Spleen (tissue), 7 donors: ENCODE data around the gene PYGO1.

Source experiments
- POLR2AphosphoS5 ChIP-seq, 3 donors: sonication (generic); formaldehyde crosslinking; IDR thresholded peaks; one replicate each; pipeline ENCODE4 v1.5.1; 2017; ENCODE audit warnings: antibody characterized with exemption in 3 of 3
- TF ChIP-seq, protein P1 (sequence below), 11 experiments: fragments of 200-600 bp in 7 of 11; fragments of 450-650 bp in 4 of 11; sonication (generic) in 4 of 11; IDR thresholded peaks in 8 of 11; conservative IDR thresholded peaks in 3 of 11; 1 replicate in 7 of 11; 2 replicates in 4 of 11; pipeline versions ENCODE4 v1.4.0 to v1.8.0; 2016 to 2021; ENCODE audit warnings: antibody characterized with exemption in 11 of 11, inconsistent platforms in 4 of 11, mild to moderate bottlenecking in 1 of 11
- donor health status: DM: no; HTN: no; CAD: no; lungs with moderate emphysema.
- donor health status: DM: no; HTN: no; CAD: no.
- donor health status: DM: no; HTN: no; CAD: no.

DNA sequence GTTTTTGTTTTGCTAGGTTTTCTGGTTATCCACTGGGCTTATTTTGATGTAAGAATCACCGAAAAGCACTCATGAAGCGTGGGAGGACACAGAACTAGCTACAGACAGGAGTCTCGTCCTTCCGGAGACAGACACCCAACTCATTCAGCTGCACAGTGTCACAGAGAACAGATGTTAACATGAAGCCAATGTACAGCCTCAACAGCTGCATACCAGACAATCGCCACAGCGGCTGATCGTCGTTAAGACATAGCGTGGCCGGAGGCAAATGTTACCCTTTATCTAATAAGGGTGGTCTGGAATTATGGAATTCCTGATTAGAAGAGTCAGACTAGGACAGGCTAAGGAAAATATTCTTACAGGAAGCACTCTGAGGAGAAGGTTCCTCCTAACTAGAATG is 1.1 kb upstream of the PYGO1 start:
- TF ChIP-seq, protein P1, sequence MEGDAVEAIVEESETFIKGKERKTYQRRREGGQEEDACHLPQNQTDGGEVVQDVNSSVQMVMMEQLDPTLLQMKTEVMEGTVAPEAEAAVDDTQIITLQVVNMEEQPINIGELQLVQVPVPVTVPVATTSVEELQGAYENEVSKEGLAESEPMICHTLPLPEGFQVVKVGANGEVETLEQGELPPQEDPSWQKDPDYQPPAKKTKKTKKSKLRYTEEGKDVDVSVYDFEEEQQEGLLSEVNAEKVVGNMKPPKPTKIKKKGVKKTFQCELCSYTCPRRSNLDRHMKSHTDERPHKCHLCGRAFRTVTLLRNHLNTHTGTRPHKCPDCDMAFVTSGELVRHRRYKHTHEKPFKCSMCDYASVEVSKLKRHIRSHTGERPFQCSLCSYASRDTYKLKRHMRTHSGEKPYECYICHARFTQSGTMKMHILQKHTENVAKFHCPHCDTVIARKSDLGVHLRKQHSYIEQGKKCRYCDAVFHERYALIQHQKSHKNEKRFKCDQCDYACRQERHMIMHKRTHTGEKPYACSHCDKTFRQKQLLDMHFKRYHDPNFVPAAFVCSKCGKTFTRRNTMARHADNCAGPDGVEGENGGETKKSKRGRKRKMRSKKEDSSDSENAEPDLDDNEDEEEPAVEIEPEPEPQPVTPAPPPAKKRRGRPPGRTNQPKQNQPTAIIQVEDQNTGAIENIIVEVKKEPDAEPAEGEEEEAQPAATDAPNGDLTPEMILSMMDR (IDR thresholded peaks at IDR 0.05 in 8 of 11, conservative IDR thresholded peaks at IDR 0.05 in 3 of 11), result no peak
- no peak for TF ChIP-seq POLR2AphosphoS5 (IDR thresholded peaks at IDR 0.05)
